HG03442 (cell line): ENCODE results near the gene TBC1D14.
A peak's percentile ranks its signal among the peaks of the same experiment; 100 is the strongest.

Source experiments
- ATAC-seq: cut with Tn5 transposase; IDR thresholded peaks from one replicate; pipeline ENCODE4 v1.9.1; 2021; ENCODE audit warnings: mild to moderate bottlenecking, moderate library complexity; ENCODE audit not compliant: unreplicated experiment

The TBC1D14 gene

DNA sequence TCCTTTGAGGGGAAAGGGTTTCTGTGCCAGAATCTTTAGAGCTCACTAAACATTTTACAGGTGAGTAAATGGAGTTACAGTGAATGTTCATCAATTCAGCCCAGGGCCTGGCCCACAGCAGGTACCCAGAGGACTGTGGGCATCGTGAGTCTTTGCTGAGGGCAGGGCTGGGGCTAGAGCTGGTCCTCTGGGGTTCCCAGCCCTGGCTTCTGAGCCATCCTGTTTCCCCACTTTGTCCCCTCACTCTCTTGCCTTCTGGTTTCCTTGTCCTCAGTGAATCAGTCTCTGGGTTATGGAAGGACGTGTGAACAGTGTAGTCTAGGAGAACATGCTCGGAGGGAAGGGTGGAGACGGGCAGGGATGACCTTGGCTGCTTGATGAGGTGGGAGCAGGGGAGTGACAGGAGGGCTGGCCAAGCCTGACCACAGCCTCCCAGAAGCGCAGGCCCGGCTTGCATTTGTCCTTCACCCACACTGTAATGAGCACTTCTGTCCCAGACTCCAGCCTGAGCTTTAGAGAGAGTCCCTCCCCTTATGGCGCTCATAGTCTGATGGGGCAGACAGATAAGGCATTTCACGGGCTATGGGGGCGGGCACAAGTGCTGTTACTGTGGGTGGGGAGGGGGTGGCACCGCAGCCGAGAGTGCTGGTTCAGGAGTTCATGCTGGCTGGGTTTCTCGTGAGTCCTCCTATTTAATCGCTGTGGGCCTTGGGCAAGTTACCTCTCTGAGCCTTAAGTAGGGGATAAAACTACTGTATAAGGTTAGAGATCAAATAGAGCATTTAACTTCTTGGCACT, 17.3 kb downstream of the TBC1D14 start:
- ATAC-seq = no peak

DNA sequence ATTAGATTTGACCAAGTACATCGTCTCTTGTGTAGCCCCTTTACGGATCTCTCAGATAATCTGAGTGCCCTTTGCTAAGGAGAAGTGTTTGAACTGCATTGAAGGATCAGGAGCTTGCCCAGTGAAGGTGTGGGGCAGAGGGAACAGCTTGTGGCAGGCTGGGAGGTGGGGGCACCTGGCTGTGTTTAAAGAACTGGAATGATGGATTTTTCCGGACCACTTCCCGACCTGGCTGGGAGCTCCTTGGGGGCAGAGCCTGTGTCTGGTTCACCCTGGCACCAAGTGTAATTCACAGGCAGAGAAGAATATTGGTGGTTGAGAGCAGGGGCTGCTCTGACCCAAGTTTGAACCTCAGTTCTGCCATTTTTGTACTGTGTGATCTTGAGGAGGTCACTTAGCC, 18.5 kb downstream of the TBC1D14 start:
- no peak for ATAC-seq

DNA sequence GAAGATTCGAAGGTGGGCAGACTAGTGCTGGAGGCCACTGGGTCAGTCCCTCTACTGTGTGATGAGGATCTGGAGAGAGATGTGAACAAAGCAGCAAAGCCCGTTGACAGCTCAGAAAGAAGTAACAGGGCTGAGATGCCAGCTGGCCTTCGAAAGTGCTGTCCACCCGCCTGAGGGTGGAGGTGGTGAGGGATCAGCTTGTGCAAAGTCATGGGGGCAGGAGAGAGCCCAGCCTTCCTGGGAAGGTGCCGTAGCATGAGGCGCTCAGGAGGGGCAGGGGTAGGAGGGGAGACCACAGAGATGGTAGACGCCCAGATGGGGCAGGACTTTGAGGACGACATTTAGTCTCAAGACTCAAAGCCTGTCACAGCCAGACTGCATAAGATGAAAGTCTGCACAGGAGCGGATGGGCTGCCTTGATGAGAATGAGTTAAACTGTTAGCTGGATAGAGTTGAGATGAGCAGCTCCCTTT, 19.7 kb downstream of the TBC1D14 start:
- no peak for ATAC-seq

DNA sequence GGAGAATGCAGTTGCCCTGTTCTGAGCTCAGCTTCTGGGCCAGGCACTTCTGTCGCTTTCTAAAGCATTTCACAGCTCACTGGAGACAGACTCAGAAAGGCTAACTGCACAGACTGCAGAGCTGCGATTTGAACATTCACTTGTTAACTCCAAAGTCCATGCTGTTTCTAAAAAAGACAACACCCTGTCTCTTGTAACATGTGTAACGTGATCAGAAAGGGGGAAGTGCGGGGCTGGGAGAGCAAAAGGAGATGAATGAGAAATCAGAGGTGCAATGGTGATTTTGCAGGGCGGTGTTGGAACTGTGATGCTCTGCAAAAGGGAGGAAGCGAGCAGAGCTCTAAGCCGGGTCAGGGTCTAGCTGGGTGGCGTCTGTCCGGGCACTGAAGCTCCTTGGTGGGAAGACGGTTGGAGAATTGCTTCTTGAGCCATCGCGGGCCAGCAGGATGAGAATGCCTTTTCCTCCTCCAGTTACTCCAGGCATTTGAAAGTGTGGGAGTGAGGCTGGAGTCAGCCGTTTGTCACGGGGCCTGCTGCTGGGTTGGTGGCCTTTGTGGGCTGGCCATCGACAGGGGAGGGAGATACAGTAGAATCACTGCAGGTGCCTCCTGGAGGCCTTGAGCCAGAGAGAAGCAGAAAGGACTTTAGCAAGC, 20.3 kb downstream of the TBC1D14 start:
- ATAC-seq = no peak

DNA sequence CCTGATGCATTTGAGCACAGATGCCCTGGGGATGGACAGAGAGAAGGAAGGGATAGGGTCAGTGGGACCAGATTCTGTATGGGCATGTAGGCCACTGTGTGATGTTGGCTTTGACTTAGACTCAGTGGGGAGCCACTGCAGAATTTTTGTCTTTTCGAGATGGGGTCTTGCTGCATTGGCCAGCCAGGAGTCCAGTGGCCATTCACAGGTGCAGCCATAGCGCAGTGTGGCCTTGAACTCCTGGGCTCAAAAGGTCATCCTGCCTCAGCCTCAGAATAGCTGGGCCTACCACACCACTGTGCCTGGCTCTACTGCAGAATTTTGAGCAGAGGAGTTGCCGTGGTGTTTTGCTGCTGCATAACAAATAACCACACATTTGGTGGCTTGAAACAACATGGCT, 22.8 kb downstream of the TBC1D14 start:
- ATAC-seq = no peak

DNA sequence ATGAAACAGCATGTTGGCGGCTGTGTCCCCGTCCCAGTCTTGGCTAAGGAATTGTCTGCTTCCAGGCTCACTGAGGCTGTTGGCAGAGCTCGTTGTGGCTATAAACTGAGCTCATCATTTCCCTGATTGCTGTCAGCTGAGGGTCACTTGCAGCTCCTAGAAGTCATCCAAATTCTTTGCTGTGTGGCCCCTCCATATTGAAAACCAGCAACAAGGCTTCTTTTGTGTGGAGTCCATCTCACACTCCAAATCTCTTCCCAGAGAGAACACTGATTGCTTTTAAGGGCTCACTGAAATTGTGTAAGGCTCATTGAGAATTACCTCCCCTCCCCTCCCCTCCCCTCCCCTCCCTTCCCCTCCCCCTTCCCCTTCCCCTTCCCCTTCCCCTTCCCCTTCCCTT, 23.3 kb downstream of the TBC1D14 start:
- ATAC-seq = no peak

DNA sequence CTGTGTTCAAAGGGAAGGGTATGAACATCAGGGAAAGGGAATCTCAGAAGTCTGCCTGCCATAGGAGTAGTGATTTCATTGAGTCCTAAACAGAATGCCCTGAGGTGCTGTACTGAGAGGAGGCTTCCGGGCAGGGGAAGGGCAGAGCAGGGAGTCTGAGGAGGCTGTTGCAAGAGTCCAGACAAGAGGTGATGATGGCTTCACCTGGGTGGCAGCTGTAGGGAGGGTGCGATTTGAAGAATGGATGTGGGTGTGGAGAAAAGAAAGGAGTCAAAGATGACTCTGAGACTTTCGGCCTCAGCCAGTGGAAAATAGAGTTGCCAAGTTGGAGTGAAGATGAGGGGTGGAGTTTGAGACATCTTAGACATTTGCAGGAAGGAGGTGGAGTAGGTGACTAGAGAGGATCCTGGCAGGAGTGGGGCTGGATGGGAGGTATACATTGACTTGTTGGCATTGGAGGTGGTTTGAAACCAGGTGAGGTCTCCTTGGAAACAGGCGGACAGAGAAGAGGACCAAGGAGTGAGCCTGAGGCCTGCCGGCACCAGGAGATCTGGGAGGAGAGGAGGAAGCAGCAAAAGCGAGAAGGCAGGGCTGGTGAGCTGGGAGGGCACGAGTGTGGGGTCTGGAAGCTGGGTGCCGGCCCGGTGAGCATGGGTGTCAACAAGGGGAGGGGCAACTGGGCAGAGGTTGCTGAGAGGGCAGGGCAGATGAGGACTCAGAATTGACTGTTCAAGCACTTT, 24.2 kb downstream of the TBC1D14 start:
- no peak for ATAC-seq

DNA sequence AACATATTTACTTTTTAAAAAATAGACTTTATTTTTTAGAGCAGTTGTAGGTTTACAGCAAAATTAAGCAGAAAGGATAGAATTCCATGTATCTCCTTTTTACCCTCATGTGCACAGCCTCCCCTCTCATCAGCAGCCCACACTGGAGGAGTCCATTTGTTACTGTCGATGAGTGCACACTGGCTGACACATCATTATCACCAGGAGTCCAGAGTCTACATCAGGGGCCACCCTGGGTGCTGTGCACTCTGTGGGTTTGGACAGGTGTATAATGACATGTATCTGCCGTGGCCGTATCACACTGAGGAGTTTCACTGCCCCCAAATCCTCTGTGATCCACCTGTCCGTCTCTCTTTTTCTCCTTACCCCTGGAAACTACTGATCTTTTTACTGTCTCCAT, 26.3 kb downstream of the TBC1D14 start:
- no peak for ATAC-seq

DNA sequence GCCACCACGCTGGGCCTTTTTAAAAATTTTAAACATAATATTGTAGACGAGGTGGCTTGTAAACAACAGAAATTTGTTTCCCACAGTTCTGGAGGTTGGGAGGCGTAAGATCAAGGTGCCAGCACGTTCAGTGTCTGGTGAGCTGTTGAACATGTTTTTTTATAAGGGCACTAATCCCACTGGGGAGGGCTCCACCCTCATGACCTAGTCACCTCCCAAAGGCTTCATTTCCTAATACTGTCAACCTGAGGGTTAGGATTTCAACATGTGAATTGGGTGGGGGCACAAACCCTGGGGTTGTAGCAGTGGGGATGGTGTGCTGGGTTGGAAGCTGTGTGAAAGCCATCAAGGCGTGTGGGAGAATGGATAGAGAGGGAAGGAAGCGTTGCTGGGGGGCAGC, 27.6 kb downstream of the TBC1D14 start:
- no peak for ATAC-seq

DNA sequence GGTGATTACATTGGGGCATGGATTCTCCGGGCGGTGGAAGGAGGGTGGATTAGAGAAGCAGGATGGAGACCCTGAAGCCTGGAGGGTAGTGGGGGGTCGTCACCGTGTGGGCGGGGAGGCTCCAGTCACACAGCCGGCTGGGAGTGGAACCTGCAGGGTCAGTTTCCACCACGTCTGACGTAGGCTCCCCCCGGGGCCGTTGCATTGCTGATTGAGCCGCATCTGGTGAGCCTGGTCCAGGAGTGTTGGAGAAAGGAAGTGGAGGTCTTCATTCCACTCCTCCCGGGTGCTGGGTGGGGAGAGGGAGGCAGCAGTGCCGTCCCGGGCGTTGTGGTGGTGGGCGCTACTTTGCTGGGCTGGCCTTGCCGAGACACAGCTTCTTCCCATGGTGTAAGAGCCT, 28.1 kb downstream of the TBC1D14 start:
- no peak for ATAC-seq

DNA sequence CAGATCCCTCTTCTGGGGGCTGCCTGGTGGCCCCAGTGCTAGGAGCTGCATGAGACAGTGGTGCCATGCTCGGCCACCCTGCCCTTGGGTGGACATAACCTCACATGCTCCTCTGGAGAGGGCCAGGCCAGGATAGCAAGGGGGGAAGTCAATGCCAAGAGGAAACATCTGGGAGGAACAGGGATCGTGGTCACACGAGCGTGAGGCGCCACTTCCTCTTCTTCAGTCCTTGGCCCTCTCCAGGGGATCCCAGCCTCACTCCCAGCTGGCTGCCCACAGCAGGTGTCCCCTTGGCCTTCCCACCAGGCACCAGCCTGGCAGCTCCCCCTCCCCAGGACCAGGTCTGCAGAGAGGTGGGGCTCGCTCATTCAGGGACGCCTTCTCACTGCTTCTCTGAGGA, 28.6 kb downstream of the TBC1D14 start:
- ATAC-seq = no peak

DNA sequence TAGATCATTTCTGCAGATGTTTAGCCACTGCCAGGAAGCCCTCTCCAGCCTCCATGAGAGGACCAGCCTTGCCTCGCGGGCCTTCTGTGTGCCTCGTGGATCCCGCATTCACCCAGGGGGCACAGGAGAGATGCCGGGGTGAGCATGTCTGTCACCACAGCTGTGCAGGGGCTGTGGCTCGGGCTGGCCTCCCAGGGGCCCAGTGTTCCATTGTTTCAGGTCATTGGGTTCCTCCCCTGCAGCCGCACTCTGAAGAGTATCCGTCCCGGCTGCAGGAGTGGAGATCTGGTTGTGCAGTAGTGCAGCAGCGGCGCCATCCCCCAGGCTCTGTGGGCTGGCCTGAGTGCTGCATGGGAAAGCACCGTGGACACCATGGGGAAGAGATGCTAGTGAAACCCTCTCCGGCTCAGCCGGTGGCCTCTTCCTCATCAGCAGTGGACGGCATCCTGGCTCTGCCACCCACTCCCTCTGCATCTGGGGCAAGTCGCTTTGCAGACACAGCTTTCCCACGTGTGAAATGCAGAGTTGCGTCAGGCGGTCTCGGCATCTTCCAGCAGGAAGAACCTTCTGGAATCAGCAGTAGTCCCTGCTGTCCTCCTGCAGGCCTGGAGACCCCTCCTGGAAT, 29.1 kb downstream of the TBC1D14 start:
- no peak for ATAC-seq

DNA sequence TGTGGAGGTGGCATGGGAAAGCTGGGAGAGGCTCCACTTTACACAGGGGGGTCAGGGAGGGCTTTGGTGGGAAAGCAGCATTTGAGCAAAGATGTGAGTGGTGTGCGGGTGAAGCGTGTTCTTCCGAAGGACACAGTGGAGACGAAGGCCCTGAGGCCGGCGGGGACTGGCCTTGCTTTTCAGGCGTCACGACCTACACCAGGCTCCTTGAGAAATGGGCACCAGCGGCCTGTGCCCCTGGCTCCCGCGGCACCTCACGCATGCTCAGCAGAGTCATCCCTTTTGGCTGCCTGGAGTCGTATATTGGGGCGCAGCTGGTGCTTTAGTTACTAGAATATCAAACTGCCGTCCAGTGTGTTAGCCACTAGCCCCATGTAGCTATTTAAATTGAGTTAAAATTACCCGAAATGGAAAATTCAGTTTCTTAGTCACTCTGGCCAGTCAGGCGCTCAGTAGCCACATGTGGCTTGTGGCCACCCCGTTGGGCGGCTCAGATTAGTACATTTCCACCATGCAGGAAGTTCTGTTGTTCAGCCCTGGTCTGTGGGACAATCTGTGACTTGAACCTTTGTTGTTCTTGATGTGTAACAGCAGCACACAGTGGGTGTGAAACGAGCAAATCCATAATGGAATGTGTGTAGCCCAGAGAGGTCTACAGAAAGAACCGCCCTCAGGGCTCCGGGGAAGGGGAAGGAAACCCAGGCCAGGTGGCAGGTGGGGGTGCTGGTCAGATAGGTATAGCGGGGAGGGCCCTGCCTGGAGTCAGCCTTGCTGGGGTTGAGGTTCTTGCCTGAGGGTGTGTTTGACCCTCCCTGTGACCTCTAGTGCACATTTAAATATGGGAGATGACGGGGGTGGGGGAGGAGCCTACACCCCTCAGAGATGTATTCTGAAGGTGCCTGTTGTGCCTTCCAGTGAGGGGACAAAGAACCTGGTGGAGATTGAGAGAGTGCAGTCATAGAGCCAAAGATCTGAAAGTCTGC, 30.4 kb downstream of the TBC1D14 start:
- ATAC-seq = no peak

DNA sequence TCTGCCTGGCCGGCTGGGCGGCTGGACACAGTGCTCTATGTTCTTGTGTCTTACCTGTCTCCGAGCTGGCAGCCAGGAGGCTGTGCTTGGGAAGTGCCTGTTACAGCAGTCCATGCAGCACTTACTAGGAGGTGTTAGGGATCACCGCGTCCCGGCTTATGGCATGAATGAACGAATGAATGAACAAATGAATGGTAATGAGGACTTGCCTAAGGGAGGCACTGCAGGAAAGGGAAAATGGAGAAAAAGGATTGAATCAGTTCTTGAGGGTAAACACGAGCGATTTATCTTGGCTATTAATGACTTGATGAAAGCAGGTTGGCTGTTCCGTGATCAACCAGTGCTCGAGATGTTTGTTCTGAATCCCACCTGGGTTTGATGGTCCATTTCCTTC, 31.1 kb downstream of the TBC1D14 start:
- ATAC-seq = no peak

DNA sequence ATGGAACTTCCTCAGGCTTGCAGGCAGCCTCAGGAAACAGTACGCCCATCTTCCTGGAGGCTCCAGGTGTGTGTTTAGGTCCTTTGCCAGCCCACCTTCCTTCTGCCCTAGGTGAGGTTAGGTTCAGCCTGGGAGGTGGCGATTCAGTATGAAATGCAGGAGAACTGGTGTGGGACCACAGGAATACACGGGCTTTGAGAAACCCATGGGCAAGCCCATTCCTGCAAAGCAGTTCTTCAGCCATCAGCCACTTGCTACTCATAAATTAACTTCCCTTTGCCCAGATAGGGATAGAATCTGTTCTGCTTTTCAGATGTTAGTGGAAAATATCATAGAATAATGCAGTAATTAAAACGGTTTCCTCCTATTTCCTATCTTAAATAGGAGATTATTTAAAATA, 32.2 kb downstream of the TBC1D14 start:
- ATAC-seq = no peak

DNA sequence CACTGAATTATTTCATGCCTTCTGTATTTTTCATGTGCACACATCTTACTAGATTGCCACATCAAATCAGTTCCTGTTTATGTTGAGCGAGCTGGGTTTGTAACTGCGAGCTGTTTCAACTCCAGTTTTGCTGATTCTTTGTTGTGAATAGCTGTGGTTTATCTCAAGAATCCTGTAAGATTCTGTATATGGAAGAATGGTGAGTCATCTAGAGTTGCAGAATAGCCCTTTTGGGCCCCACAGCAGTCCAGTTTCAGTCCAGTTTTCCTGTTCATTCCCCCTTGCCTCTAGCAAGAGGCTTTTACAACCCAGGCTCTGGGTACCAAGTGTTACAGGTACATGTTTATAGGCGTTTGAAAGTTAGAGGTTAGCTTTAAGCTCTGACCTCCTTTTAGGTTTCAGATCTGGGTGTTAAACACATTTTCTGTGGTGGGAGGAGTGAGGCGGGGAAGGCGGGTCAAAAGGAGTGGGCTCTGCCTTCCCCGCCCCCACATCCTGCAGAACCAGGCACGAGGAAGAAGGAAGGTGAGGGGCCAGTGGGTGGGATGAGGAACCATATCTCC, 32.7 kb downstream of the TBC1D14 start:
- peak; percentile 78 for ATAC-seq

DNA sequence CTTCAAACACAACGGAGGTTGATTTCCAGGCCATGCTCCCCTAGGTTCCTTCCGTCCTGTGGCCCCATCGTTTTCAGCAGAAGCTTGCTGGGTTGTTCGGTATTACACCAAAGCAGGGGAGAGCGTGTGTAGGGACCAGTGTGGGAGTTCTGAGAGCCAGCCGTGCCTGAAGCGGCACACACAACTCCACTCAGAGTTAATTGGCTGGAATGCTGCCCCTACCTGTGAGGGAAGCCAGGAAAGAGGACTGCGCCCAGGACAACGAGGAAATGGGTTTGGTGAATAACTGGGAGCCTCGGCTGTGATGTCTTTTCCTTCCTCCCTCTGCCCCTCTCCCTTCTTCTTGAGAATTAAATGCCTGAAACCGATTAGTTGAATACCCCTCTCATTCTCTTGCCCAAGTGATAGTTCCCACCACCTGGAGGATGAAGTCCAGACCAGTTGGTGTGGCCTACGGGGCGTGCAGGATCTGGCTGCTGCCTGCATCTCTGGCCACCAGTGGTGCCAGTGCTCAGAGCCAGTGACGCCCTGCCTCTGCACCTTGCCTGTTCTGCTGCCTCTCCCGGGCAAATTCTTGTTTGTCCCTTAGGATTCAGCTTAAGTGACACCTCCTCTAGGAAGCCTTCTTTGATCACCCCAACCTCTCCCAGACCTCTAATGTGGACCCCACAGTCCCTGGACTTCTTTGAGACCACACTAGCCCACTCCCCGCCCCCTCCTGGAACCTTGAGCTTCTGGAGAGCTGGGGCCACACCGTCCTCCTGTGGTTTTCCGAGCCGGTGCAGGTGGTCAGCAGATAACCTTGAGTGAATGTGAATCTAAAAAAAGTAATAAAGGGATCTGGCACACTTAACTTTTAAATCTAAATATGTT, 33.6 kb downstream of the TBC1D14 start:
- no peak for ATAC-seq

DNA sequence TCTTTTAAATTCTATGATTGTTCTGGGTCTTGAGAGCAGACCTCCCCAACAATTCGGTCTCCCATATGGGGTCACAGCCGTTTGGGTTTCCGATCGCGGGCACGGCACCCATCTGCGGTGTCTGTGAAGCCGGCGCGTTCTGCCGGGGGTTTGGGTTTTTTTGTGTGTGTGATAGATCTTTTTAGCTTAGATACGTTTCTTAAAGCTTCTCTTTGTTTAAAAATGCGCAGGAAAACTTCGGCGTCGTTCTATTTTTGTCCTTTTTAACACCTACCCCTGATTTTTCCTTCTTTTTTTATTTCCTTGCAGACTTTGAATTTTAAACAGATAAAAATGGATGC, 34.2 kb downstream of the TBC1D14 start:
- no peak for ATAC-seq
